H9 (cell line): Measurements from ENCODE around the gene MAP7. TPM values are rescaled to one million over a fixed set of nuclear protein-coding genes. Genes with fewer than 3 reads are reported as not detected.

Source experiments
- DNase-seq: peaks from one replicate; pipeline ENCODE4 v3.0.0-alpha.2; 2017
- H2AFZ ChIP-seq: one replicate; pipeline ENCODE4 v1.6.1; 2013; ENCODE audit warnings: mild to moderate bottlenecking, low read length, control low read depth, moderate library complexity
- H2AK5ac ChIP-seq: 2 replicates; pipeline ENCODE4 v1.6.1; 2013; ENCODE audit warnings: low read length, control low read depth, mixed read lengths; ENCODE audit not compliant: insufficient read length
- H2BK120ac ChIP-seq: one replicate; pipeline ENCODE4 v1.6.1; 2013; ENCODE audit warnings: low read depth, mild to moderate bottlenecking, low read length, control low read depth, inconsistent platforms; ENCODE audit not compliant: poor library complexity, severe bottlenecking
- H2BK12ac ChIP-seq: 2 replicates; pipeline ENCODE4 v1.6.1; 2013; ENCODE audit warnings: low read length, control low read depth, mixed read lengths, low read depth; ENCODE audit not compliant: insufficient read length
- H2BK15ac ChIP-seq: 2 replicates; pipeline ENCODE4 v1.6.1; 2013; ENCODE audit warnings: low read depth, low read length, control low read depth
- H2BK20ac ChIP-seq: one replicate; pipeline ENCODE4 v1.6.1; 2013; ENCODE audit warnings: low read depth, mild to moderate bottlenecking, low read length, control low read depth, inconsistent platforms; ENCODE audit not compliant: poor library complexity, severe bottlenecking
- H2BK5ac ChIP-seq: 2 replicates; pipeline ENCODE4 v1.6.1; 2013; ENCODE audit warnings: low read length, control low read depth, mixed read lengths; ENCODE audit not compliant: insufficient read length
- H3K14ac ChIP-seq: 2 replicates; pipeline ENCODE4 v1.6.1; 2013; ENCODE audit warnings: low read length, control low read depth; ENCODE audit not compliant: insufficient read depth
- H3K18ac ChIP-seq: 2 replicates; pipeline ENCODE4 v1.6.1; 2013; ENCODE audit warnings: low read depth, mild to moderate bottlenecking, mixed read lengths, low read length, control low read depth; ENCODE audit not compliant: insufficient read length
- H3K23ac ChIP-seq: 2 replicates; pipeline ENCODE4 v1.6.1; 2013; ENCODE audit warnings: low read length, control low read depth, mixed read lengths, low read depth; ENCODE audit not compliant: insufficient read length
- H3K23me2 ChIP-seq: 2 replicates; pipeline ENCODE4 v1.6.1; 2013; ENCODE audit warnings: low read depth, mild to moderate bottlenecking, mixed read lengths, low read length, control low read depth; ENCODE audit not compliant: insufficient read length, poor library complexity, severe bottlenecking
- H3K27ac ChIP-seq: 2 replicates; pipeline ENCODE4 v1.5.1; 2013; ENCODE audit warnings: low read length, control low read depth, mixed read lengths, low read depth; ENCODE audit not compliant: insufficient read length
- H3K27me3 ChIP-seq: 2 replicates; pipeline ENCODE4 v1.6.1; 2013; ENCODE audit warnings: low read length, control low read depth, inconsistent platforms; ENCODE audit not compliant: insufficient read depth
- H3K4ac ChIP-seq: 2 replicates; pipeline ENCODE4 v1.6.1; 2013; ENCODE audit warnings: low read depth, mild to moderate bottlenecking, control low read depth, inconsistent platforms, low read length, moderate library complexity
- H3K4me1 ChIP-seq: 2 replicates; pipeline ENCODE4 v1.6.1; 2013; ENCODE audit warnings: low read length, control low read depth, inconsistent platforms; ENCODE audit not compliant: insufficient read depth
- H3K4me2 ChIP-seq: 2 replicates; pipeline ENCODE4 v1.6.1; 2013; ENCODE audit warnings: low read length, control low read depth, mixed read lengths; ENCODE audit not compliant: insufficient read length, insufficient read depth
- H3K56ac ChIP-seq: 2 replicates; pipeline ENCODE4 v1.6.1; 2013; ENCODE audit warnings: low read depth, mild to moderate bottlenecking, mixed read lengths, low read length, control low read depth; ENCODE audit not compliant: insufficient read length
- H3K79me1 ChIP-seq: 2 replicates; pipeline ENCODE4 v1.6.1; 2013; ENCODE audit warnings: low read depth, mild to moderate bottlenecking, moderate library complexity, low read length, control low read depth, inconsistent platforms; ENCODE audit not compliant: insufficient read depth, poor library complexity, severe bottlenecking
- H3K79me2 ChIP-seq: 2 replicates; pipeline ENCODE4 v1.6.1; 2013; ENCODE audit warnings: low read length, control low read depth, inconsistent platforms; ENCODE audit not compliant: insufficient read depth
- H3K9ac ChIP-seq: 2 replicates; pipeline ENCODE4 v1.6.1; 2013; ENCODE audit warnings: low read length, control low read depth, mixed read lengths; ENCODE audit not compliant: insufficient read length; ENCODE audit errors: extremely low read depth
- H3K9me3 ChIP-seq: one replicate; pipeline ENCODE4 v1.6.1; 2013; ENCODE audit warnings: low read depth, low read length, inconsistent platforms; ENCODE audit not compliant: control insufficient read depth
- H3T11ph ChIP-seq: one replicate; pipeline ENCODE4 v1.6.1; 2013; ENCODE audit warnings: mild to moderate bottlenecking, low read length, control low read depth, inconsistent platforms
- H4K20me1 ChIP-seq: one replicate; pipeline ENCODE4 v1.6.1; 2013; ENCODE audit not compliant: control insufficient read depth, insufficient read length, insufficient read depth
- H4K5ac ChIP-seq: 2 replicates; pipeline ENCODE4 v1.6.1; 2013; ENCODE audit warnings: low read depth, mild to moderate bottlenecking, mixed read lengths, low read length, control low read depth; ENCODE audit not compliant: insufficient read length
- H4K8ac ChIP-seq: replicated peaks from 2 replicates; pipeline ENCODE4 v1.6.1; 2013; ENCODE audit warnings: low read length, control low read depth, mixed read lengths, low read depth; ENCODE audit not compliant: insufficient read length
- H4K91ac ChIP-seq: 2 replicates; pipeline ENCODE4 v1.6.1; 2013; ENCODE audit warnings: low read depth, mild to moderate bottlenecking, moderate library complexity, mixed read lengths, low read length, control low read depth; ENCODE audit not compliant: insufficient read length
- H3K27ac Mint-ChIP-seq, 3 experiments: 2 replicates in 2 of 3; 3 replicates in 1 of 3; pipeline ENCODE4 v1.8.0; 2020 to 2021; ENCODE audit warnings: mixed read lengths in 3 of 3, mild to moderate bottlenecking in 1 of 3, moderate library complexity in 1 of 3
- H3K27me3 Mint-ChIP-seq: 2 replicates; pipeline ENCODE4 v1.8.0; 2021; ENCODE audit warnings: low read depth, mild to moderate bottlenecking, moderate library complexity, mixed read lengths
- H3K36me3 Mint-ChIP-seq, 3 experiments: 2 replicates in 2 of 3; 3 replicates in 1 of 3; pipeline ENCODE4 v1.8.0; 2020 to 2021; ENCODE audit warnings: low read depth in 3 of 3, mixed read lengths in 3 of 3; ENCODE audit not compliant: insufficient read depth in 1 of 3
- H3K4me1 Mint-ChIP-seq, 2 experiments: 2 replicates each; pipeline ENCODE4 v1.8.0; 2020; ENCODE audit warnings: mixed read lengths in 2 of 2
- H3K4me3 Mint-ChIP-seq, 2 experiments: 2 replicates in 1 of 2; 3 replicates in 1 of 2; pipeline ENCODE4 v1.8.0; 2020 to 2021; ENCODE audit warnings: mild to moderate bottlenecking in 2 of 2, mixed read lengths in 2 of 2, moderate library complexity in 1 of 2
- H3K9me3 Mint-ChIP-seq, 2 experiments: 2 replicates in 1 of 2; 3 replicates in 1 of 2; pipeline ENCODE4 v1.8.0; 2020; ENCODE audit warnings: mild to moderate bottlenecking in 2 of 2, mixed read lengths in 2 of 2, moderate library complexity in 1 of 2
- CTCF ChIP-seq: fragments of 200-600 bp; sonication (generic); conservative IDR thresholded peaks from 3 replicates; pipeline ENCODE4 v1.8.0; 2021; ENCODE audit warnings: antibody characterized with exemption, mild to moderate bottlenecking
- WGBS: extraction: QIAGEN DNeasy Blood & Tissue Kit; methylation state at CpG from one replicate; pipeline ENCODE4 v1.1.7; 2013; ENCODE audit warnings: missing lambda C conversion rate, low lambda C conversion rate, mixed read lengths; ENCODE audit not compliant: insufficient read length; ENCODE audit errors: extremely low coverage; 5-methylcytosine and 5-hydroxymethylcytosine counted together
- total RNA-seq: library from RNA; stranded (reverse); gene quantifications from 2 replicates; pipeline ENCODE4 v1.2.1, GENCODE V29; 2021

The MAP7 gene
- total RNA-seq, 1 experiment from 2014 or later: 51.1 TPM

DNA sequence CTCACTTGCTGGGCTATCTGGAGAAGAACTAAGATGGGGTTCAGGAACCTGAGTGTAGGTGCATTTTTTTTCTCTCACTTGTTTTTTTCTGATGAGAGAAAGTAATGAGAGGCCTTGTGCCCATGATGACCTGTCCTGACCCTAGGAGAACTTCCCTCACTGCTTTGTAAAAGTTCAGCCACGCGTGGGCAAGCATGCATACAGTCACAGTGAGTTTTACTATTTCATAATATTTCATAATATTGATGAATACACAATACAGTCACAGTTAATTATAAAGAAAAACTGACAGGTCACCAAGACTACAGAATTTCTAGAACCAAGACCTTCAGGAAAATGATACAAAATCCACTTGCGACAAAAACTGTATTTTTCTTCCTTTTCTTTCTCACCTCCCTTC lies 111.8 kb downstream of the MAP7 start:
- Histone ChIP-seq H3K9ac (no peak overlapping the region), H2BK5ac (no peak overlapping the region), H3K23me2 (no peaks in the 10 kb centered on the region), H3K14ac (no peak overlapping the region), H4K91ac (no peak overlapping the region), H2AK5ac (no peak overlapping the region), H2BK20ac (no peak overlapping the region), H3K79me1 (no peaks in the 10 kb centered on the region), H3K23ac (no peak overlapping the region), H2BK15ac (no peak overlapping the region), H4K5ac (no peak overlapping the region), H3K4me2 (no peak overlapping the region), H2BK120ac (no peak overlapping the region), H4K8ac (no peak overlapping the region), H3K18ac (no peak overlapping the region), H2BK12ac (no peak overlapping the region), H4K20me1 (no peaks in the 10 kb centered on the region), H3K27me3 (no peaks in the 10 kb centered on the region), H3K4ac (no peak overlapping the region), H3K27ac (no peak overlapping the region), H3T11ph (no peak overlapping the region), H2AFZ (no peak overlapping the region), H3K79me2 (no peaks in the 10 kb centered on the region; the same call in 1 of the 2 replicates), H3K56ac (no peak overlapping the region), H3K4me1 (peaks cover 16% of the 10 kb centered on the region; the same call in 1 of the 2 replicates), H3K9me3 (no peaks in the 10 kb centered on the region)
- peak overlapping the region in 2 of 3 experiments; percentile 70 to 87; a peak in 3 of 7 replicates for H3K27ac Mint-ChIP-seq
- no peak overlapping the region for H3K4me3 Mint-ChIP-seq
- no peak for DNase-seq
- no peaks in the 10 kb centered on the region for H3K27me3 Mint-ChIP-seq
- WGBS: no CpG with 5 or more reads among the region's 3 CpGs
- no peak for TF ChIP-seq CTCF
- H3K4me1 Mint-ChIP-seq: peaks cover 67 to 78% of the 10 kb centered on the region in 2 experiments
- no peaks in the 10 kb centered on the region for H3K9me3 Mint-ChIP-seq
- H3K36me3 Mint-ChIP-seq: no peaks in the 10 kb centered on the region
